K562 (cell line): ENCODE measurements around the gene GPR157. TPM values are rescaled to one million over a fixed set of nuclear protein-coding genes. Genes with fewer than 3 reads are reported as not detected.

ENCODE experiments used
- ATAC-seq: fragments of 200-7000 bp; cut with Tn5 transposase; 3 replicates; pipeline ENCODE4 v1.9.1; 2020; ENCODE audit warnings: moderate library complexity
- BruUV-seq: library from RNA; stranded (reverse); fragments of 400-500 nt; replicated peaks from 2 replicates; lab custom pipeline; 2021; lab: Mats Ljungman, UMichigan
- CTCF ChIA-PET: fragments of 300-600 bp; formaldehyde crosslinking; extraction: SDS; loops from one replicate; lab custom pipeline; 2021; ENCODE audit warnings: low intra/inter-chr PET ratio; lab: Yijun Ruan, JAX
- POLR2A ChIA-PET: fragments of 300-600, 350-650 bp; sonication (Branson Sonifier 250); formaldehyde crosslinking; extraction: SDS; loops from one replicate; lab custom pipeline; 2021; ENCODE audit warnings: antibody characterized with exemption, inconsistent platforms; lab: Yijun Ruan, JAX
- DNase-seq, 4 experiments: peaks; one replicate each; pipeline versions ENCODE4 v3.0.0 to v3.0.0-alpha.2; 2011 to 2018; ENCODE audit warnings: low spot score in 3 of 4, mixed read lengths in 3 of 4; ENCODE audit errors: extremely low read depth in 1 of 4
- FAIRE-seq: peaks from 2 replicates; lab custom pipeline; 2011; peaks lifted over from hg19 to GRCh38; lab: Jason Lieb, UNC
- H2AFZ ChIP-seq: 2 replicates; pipeline ENCODE4 v1.6.0; 2011; ENCODE audit warnings: low read depth, low read length, control low read depth, inconsistent platforms
- H3K27ac ChIP-seq: fragments of 200-600 bp; 3 replicates; pipeline ENCODE4 v1.8.0; 2011; ENCODE audit warnings: low read depth, mild to moderate bottlenecking, control low read depth, inconsistent platforms, low read length, moderate library complexity, mixed read lengths; ENCODE audit errors: extremely low read depth
- H3K27me3 ChIP-seq, 2 experiments: fragments of 300-600 bp in 1 of 2; 2 replicates in 1 of 2; 3 replicates in 1 of 2; pipeline versions ENCODE4 v1.6.0 to v1.8.0; 2011; ENCODE audit warnings: inconsistent platforms in 2 of 2, low read length in 2 of 2, mild to moderate bottlenecking in 1 of 2, mixed read lengths in 1 of 2, moderate library complexity in 1 of 2; ENCODE audit not compliant: control insufficient read depth in 2 of 2, insufficient read depth in 2 of 2
- H3K36me3 ChIP-seq: fragments of 300-600 bp; 3 replicates; pipeline ENCODE4 v1.8.0; 2011; ENCODE audit warnings: mild to moderate bottlenecking, low read length, inconsistent platforms; ENCODE audit not compliant: control insufficient read depth, insufficient read depth
- H3K4me1 ChIP-seq, 2 experiments: fragments of 200-600 bp in 1 of 2; replicated peaks in 1 of 2; 2 replicates in 1 of 2; 3 replicates in 1 of 2; pipeline versions ENCODE4 v1.5.1 to v1.8.0; 2011; ENCODE audit warnings: inconsistent platforms in 2 of 2, low read length in 2 of 2, mild to moderate bottlenecking in 1 of 2, mixed read lengths in 1 of 2, moderate library complexity in 1 of 2; ENCODE audit not compliant: control insufficient read depth in 2 of 2, insufficient read depth in 2 of 2
- H3K4me2 ChIP-seq: 2 replicates; pipeline ENCODE4 v1.6.1; 2011; ENCODE audit warnings: low read length, control low read depth, inconsistent platforms, mixed read lengths; ENCODE audit not compliant: insufficient read depth
- H3K4me3 ChIP-seq: fragments of 200-600 bp; sonication (generic), shearing (Covaris generic); 2 replicates; pipeline ENCODE4 v1.5.1; 2016; ENCODE audit warnings: control low read depth, inconsistent platforms
- H3K79me2 ChIP-seq: fragments of 200-600 bp; 3 replicates; pipeline ENCODE4 v1.8.0; 2011; ENCODE audit warnings: low read length, inconsistent platforms; ENCODE audit not compliant: control insufficient read depth, insufficient read depth
- H3K9ac ChIP-seq, 2 experiments: 2 replicates each; pipeline versions ENCODE4 v1.6.0 to v1.6.1; 2011; ENCODE audit warnings: low read depth in 2 of 2, low read length in 2 of 2, control low read depth in 1 of 2, inconsistent platforms in 1 of 2, mild to moderate bottlenecking in 1 of 2, mixed read lengths in 1 of 2; ENCODE audit not compliant: insufficient read depth in 1 of 2
- H3K9me1 ChIP-seq: one replicate; pipeline ENCODE4 v1.6.0; 2011; ENCODE audit warnings: inconsistent platforms, mild to moderate bottlenecking, low read length, moderate library complexity; ENCODE audit not compliant: control insufficient read depth, insufficient read depth
- H3K9me3 ChIP-seq: replicated peaks from 2 replicates; pipeline ENCODE4 v1.5.1; 2011; ENCODE audit warnings: low read depth, low read length, inconsistent platforms; ENCODE audit not compliant: control insufficient read depth, insufficient read depth
- H4K20me1 ChIP-seq: replicated peaks from 2 replicates; pipeline ENCODE4 v1.6.1; 2011; ENCODE audit warnings: low read length, inconsistent platforms, mixed read lengths; ENCODE audit not compliant: control insufficient read depth, insufficient read depth
- JUNB ChIP-seq: fragments of 450-650 bp; formaldehyde crosslinking; conservative IDR thresholded peaks from 2 replicates; pipeline ENCODE4 v1.4.0; 2020; ENCODE audit warnings: mild to moderate bottlenecking
- KAT2B ChIP-seq: IDR thresholded peaks from one replicate; pipeline ENCODE4 v1.6.1; 2012; ENCODE audit warnings: low read depth, mild to moderate bottlenecking, control low read depth, inconsistent platforms, low read length, moderate library complexity
- WGBS: fragments of 100-300 bp; shearing (Covaris generic); methylation state at CpG from one replicate; pipeline ENCODE4 v1.1.6; 2016; ENCODE audit warnings: low coverage, mixed read lengths; ENCODE audit not compliant: insufficient coverage; ENCODE audit errors: missing lambda C conversion rate; 5-methylcytosine and 5-hydroxymethylcytosine counted together
- in situ Hi-C: fragments of 300-500 bp; cut with MboI; formaldehyde crosslinking; loops from 4 replicates; pipeline ENCODE4 v1.15.0; 2018; ENCODE audit warnings: inconsistent platforms, mixed read lengths
- intact Hi-C: fragments of 100-400 bp; cut with micrococcal nuclease; formaldehyde crosslinking; loops from 2 replicates; pipeline ENCODE4 v1.14.2; 2022
- polyA plus RNA-seq, 8 experiments: library from polyadenylated mRNA; depleted of rRNA in 4 of 8; stranded (reverse) in 5 of 8; unstranded in 3 of 8; fragments of >200 nt; fragmentation: Nextera tagmentation in 2 of 8; fragmentation: Illumina TruSeq in 1 of 8; extraction: Ambion mirVana in 2 of 8; extraction: Trizol in 1 of 8; gene quantifications; 2 replicates each; pipeline versions ENCODE4 v1.2.1 to v1.2.3, GENCODE V29; 2011 to 2014; ENCODE audit warnings: inconsistent platforms in 1 of 8, missing spikeins in 1 of 8
- total RNA-seq, 7 experiments: library from RNA; depleted of rRNA in 6 of 7; stranded (reverse); fragments of >200 nt in 6 of 7; fragmentation: Illumina TruSeq in 2 of 7; extraction: Trizol in 2 of 7; gene quantifications; 2 replicates each; pipeline versions ENCODE4 v1.2.1 to v1.2.3, GENCODE V29; 2011 to 2021; ENCODE audit warnings: low replicate concordance in 1 of 7
- TF ChIP-seq, protein P1 (sequence below): fragments of 250-450 bp; sonication (Bioruptor Pico); IDR thresholded peaks from 2 replicates; pipeline ENCODE4 v1.6.1; 2021; ENCODE audit warnings: mild to moderate bottlenecking

GPR157 gene
- total and polyA plus RNA-seq, 9 of the 15 experiments (the other 6 are each of a cell fraction or from before 2014, with no cell fraction given): 0.01 to 0.18 (median 0.04) TPM; not detected in 4

GRCh38 chr1:9084906-9085305, 44.0 kb downstream of the GPR157 start (continued):
- TF ChIP-seq, protein P1, sequence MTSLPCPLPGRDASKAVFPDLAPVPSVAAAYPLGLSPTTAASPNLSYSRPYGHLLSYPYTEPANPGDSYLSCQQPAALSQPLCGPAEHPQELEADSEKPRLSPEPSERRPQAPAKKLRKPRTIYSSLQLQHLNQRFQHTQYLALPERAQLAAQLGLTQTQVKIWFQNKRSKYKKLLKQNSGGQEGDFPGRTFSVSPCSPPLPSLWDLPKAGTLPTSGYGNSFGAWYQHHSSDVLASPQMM (CRISPR knock-in tag): no peak

- intact Hi-C loops (no loop called here), in situ Hi-C loops (no loop called here)
- H3K4me2 ChIP-seq: no peak overlapping the region
- H3K4me3 ChIP-seq: no peak overlapping the region
- H3K79me2 ChIP-seq: no peaks in the 10 kb centered on the region
- WGBS: 8% methylated on average over 3 of the region's 3 CpGs
- DNase-seq: no peak
- no peak for ATAC-seq
- no peak for TF ChIP-seq KAT2B
- no peak for TF ChIP-seq JUNB (CRISPR knock-in tag)
- H2AFZ ChIP-seq: no peak overlapping the region
- H3K27ac ChIP-seq: no peak overlapping the region
- POLR2A ChIA-PET: interaction anchor here (0.7 kb wide), 1 partner anchor 12 kb away, joined by 3 read pairs; the partner anchor contains the start of gene SLC2A5
- no peaks in the 10 kb centered on the region; a peak in 1 of 5 replicates for H3K4me1 ChIP-seq
- peaks cover 47 to 68% of the 10 kb centered on the region in 2 experiments for H3K27me3 ChIP-seq
- no peak overlapping the region for H3K9ac ChIP-seq
- no peaks in the 10 kb centered on the region for H4K20me1 ChIP-seq
- CTCF ChIA-PET: no interaction called here
- no TSS peak for BruUV-seq
- H3K9me1 ChIP-seq: no peaks in the 10 kb centered on the region
- H3K9me3 ChIP-seq: no peaks in the 10 kb centered on the region
- FAIRE-seq: no peak
- no peaks in the 10 kb centered on the region for H3K36me3 ChIP-seq
Observed at GRCh38 chr1:9081473-9081872, 47.4 kb downstream of the GPR157 start.
